Measurements from ENCODE around the gene CCDC66. TPM values are rescaled to one million over a fixed set of nuclear protein-coding genes. Genes with fewer than 3 reads are reported as not detected.
"Not testable (repeated sequence)": the region's sequence is repeated elsewhere in the genome, so short reads cannot be mapped to it uniquely, and the experiment has no call there.

Gene CCDC66
- total RNA-seq, 1 donor from 2014 or later, result 19.2 TPM

GRCh38 chr3:56591262-56591661 is 34.3 kb downstream of the CCDC66 start:
- no peak for DNase-seq (ENCODE audit: extremely low spot score in 2 of 2)
- Histone ChIP-seq H3K27ac (no peak overlapping the region), H3K27me3 (no peaks in the 10 kb centered on the region), H3K36me3 (peaks cover 0 to 7% of the 10 kb centered on the region in 2 donors), H3K4me1 (no peaks in the 10 kb centered on the region), H3K4me3 (no peak overlapping the region), H3K9me3 (no peaks in the 10 kb centered on the region)
- intact Hi-C loops (cut with DNase I), result no loop called here
- TF ChIP-seq CTCF (IDR thresholded peaks at IDR 0.05), result no peak
- TF ChIP-seq POLR2AphosphoS5 (IDR thresholded peaks at IDR 0.05; ENCODE audit: insufficient read depth in 1 of 2, low read depth in 1 of 2), result no peak
- TF ChIP-seq POLR2A (IDR thresholded peaks at IDR 0.05), result no peak

- H3K4me1 ChIP-seq, result no peaks in the 10 kb centered on the region
- H3K27me3 ChIP-seq, result no peaks in the 10 kb centered on the region
- no peak for DNase-seq (ENCODE audit: extremely low spot score in 2 of 2)
- peaks cover 0 to 7% of the 10 kb centered on the region in 2 donors for H3K36me3 ChIP-seq
- no peak overlapping the region for H3K4me3 ChIP-seq
- TF ChIP-seq POLR2AphosphoS5 (IDR thresholded peaks at IDR 0.05; ENCODE audit: insufficient read depth in 1 of 2, low read depth in 1 of 2) (no peak), CTCF (IDR thresholded peaks at IDR 0.05) (no peak), POLR2A (IDR thresholded peaks at IDR 0.05) (no peak)
- no peak overlapping the region for H3K27ac ChIP-seq
- intact Hi-C loops (cut with DNase I), result no loop called here
- H3K9me3 ChIP-seq, result no peaks in the 10 kb centered on the region
Observed at GRCh38 chr3:56593455-56594158, 36.6 kb downstream of the CCDC66 start.

GRCh38 chr3:56595975-56596840 is 39.2 kb downstream of the CCDC66 start:
- no peak for DNase-seq (ENCODE audit: extremely low spot score in 2 of 2)
- Histone ChIP-seq H3K4me1 (no peaks in the 10 kb centered on the region), H3K9me3 (no peaks in the 10 kb centered on the region), H3K27ac (no peak overlapping the region), H3K4me3 (no peak overlapping the region), H3K36me3 (peaks cover 0 to 7% of the 10 kb centered on the region in 2 donors), H3K27me3 (no peaks in the 10 kb centered on the region)
- TF ChIP-seq CTCF (IDR thresholded peaks at IDR 0.05), result no peak
- no peak for TF ChIP-seq POLR2A (IDR thresholded peaks at IDR 0.05)
- no peak for TF ChIP-seq POLR2AphosphoS5 (IDR thresholded peaks at IDR 0.05; ENCODE audit: insufficient read depth in 1 of 2, low read depth in 1 of 2)
- intact Hi-C loops (cut with DNase I), result no loop called here

- peaks cover 0 to 30% of the 10 kb centered on the region in 2 donors for H3K36me3 ChIP-seq
- H3K27me3 ChIP-seq; H3K27ac ChIP-seq; H3K4me3 ChIP-seq; H3K9me3 ChIP-seq; intact Hi-C loops (cut with DNase I); DNase-seq (ENCODE audit: extremely low spot score in 2 of 2); H3K4me1 ChIP-seq: not testable (repeated sequence)
Observed at GRCh38 chr3:56608479-56608878, 51.5 kb downstream of the CCDC66 start.

- no peak overlapping the region for H3K4me3 ChIP-seq
- no peak overlapping the region for H3K27ac ChIP-seq
- intact Hi-C loops (cut with DNase I), result no loop called here
- TF ChIP-seq CTCF (IDR thresholded peaks at IDR 0.05) (no peak), POLR2A (IDR thresholded peaks at IDR 0.05) (no peak), POLR2AphosphoS5 (IDR thresholded peaks at IDR 0.05; ENCODE audit: insufficient read depth in 1 of 2, low read depth in 1 of 2) (no peak)
- DNase-seq (ENCODE audit: extremely low spot score in 2 of 2), result no peak
- no peaks in the 10 kb centered on the region for H3K4me1 ChIP-seq
- peaks cover 0 to 22% of the 10 kb centered on the region in 2 donors for H3K36me3 ChIP-seq
- no peaks in the 10 kb centered on the region for H3K27me3 ChIP-seq
- no peaks in the 10 kb centered on the region for H3K9me3 ChIP-seq
Observed at GRCh38 chr3:56610669-56611335, 53.8 kb downstream of the CCDC66 start.

Measured in vagina (tissue), 2 donors.